Smooth muscle cell (in vitro differentiated cells): ENCODE measurements around the gene MIA. TPM values are rescaled to one million over a fixed set of nuclear protein-coding genes. Genes with fewer than 3 reads are reported as not detected.
"Not testable (repeated sequence)": the region's sequence is repeated elsewhere in the genome, so short reads cannot be mapped to it uniquely, and the experiment has no call there.

Source experiments
- DNase-seq: peaks from one replicate; lab custom pipeline; 2025; ENCODE audit not compliant: unreplicated experiment; lab: John Stamatoyannopoulos, UW
- H2AFZ ChIP-seq: fragments of 200-600 bp; sonication (generic); 2 replicates; pipeline ENCODE4 v1.6.0; 2016; ENCODE audit warnings: antibody characterized with exemption, low read depth, mild to moderate bottlenecking
- H3F3A ChIP-seq: fragments of 200-600 bp; sonication (generic); 2 replicates; pipeline ENCODE4 v1.6.0; 2017; ENCODE audit warnings: antibody characterized with exemption, low read depth
- H3K27ac ChIP-seq: fragments of 200-600 bp; sonication (generic); 2 replicates; pipeline ENCODE4 v1.5.1; 2016; ENCODE audit warnings: low read depth, mild to moderate bottlenecking
- H3K27me3 ChIP-seq: fragments of 200-600 bp; sonication (generic); 2 replicates; pipeline ENCODE4 v1.6.1; 2016; ENCODE audit warnings: low read depth, mild to moderate bottlenecking
- H3K36me3 ChIP-seq: fragments of 200-600 bp; sonication (generic); 2 replicates; pipeline ENCODE4 v1.5.1; 2016; ENCODE audit warnings: low read depth
- H3K4me1 ChIP-seq: fragments of 200-600 bp; sonication (generic); 2 replicates; pipeline ENCODE4 v1.5.1; 2016; ENCODE audit warnings: low read depth
- H3K4me2 ChIP-seq: fragments of 200-600 bp; sonication (generic); 2 replicates; pipeline ENCODE4 v1.6.0; 2016; ENCODE audit warnings: mild to moderate bottlenecking
- H3K4me3 ChIP-seq: fragments of 200-600 bp; sonication (generic); 2 replicates; pipeline ENCODE4 v1.5.1; 2016; ENCODE audit warnings: mild to moderate bottlenecking
- H3K79me2 ChIP-seq: fragments of 200-600 bp; sonication (generic); 2 replicates; pipeline ENCODE4 v1.6.0; 2016; ENCODE audit warnings: low read depth, mild to moderate bottlenecking
- H3K9ac ChIP-seq: fragments of 200-600 bp; sonication (generic); 2 replicates; pipeline ENCODE4 v1.6.0; 2016; ENCODE audit warnings: low read depth
- H3K9me3 ChIP-seq: fragments of 200-600 bp; sonication (generic); replicated peaks from 2 replicates; pipeline ENCODE4 v1.5.1; 2016; ENCODE audit warnings: low read depth
- H4K20me1 ChIP-seq: fragments of 200-600 bp; sonication (generic); 2 replicates; pipeline ENCODE4 v1.6.0; 2016; ENCODE audit warnings: low read depth
- CTCF ChIP-seq: fragments of 200-600 bp; sonication (generic); IDR thresholded peaks from 2 replicates; pipeline ENCODE4 v1.5.1; 2017; ENCODE audit warnings: borderline replicate concordance, mild to moderate bottlenecking, antibody characterized with exemption; ENCODE audit not compliant: insufficient read depth, poor library complexity, severe bottlenecking
- WGBS: methylation state at CpG from one replicate; pipeline ENCODE4 v1.1.7; 2016; ENCODE audit warnings: low lambda C conversion rate; 5-methylcytosine and 5-hydroxymethylcytosine counted together
- polyA plus RNA-seq: library from polyadenylated mRNA; unstranded; fragments of >200 nt; fragmentation: Nextera tagmentation; extraction: Ambion mirVana; gene quantifications from 2 replicates; pipeline ENCODE4 v1.2.1, GENCODE V29; 2016
- total RNA-seq: library from RNA; depleted of rRNA; stranded (reverse); fragments of >200 nt; gene quantifications from 2 replicates; pipeline ENCODE4 v1.2.3, GENCODE V29; 2014

The MIA gene
- total and polyA plus RNA-seq, 2 experiments from 2014 or later: 2.4 to 3.8 TPM

GRCh38 chr19:40778706-40779284, 3.5 kb downstream of the MIA start:
- 1% methylated on average over 7 of the region's 7 CpGs for WGBS
- no peaks in the 10 kb centered on the region for H3K27me3 ChIP-seq
- DNase-seq: no peak
- peak overlapping the region; percentile 60 for H3K4me3 ChIP-seq
- peaks cover 7% of the 10 kb centered on the region for H3F3A ChIP-seq
- TF ChIP-seq CTCF: no peak
- H3K36me3 ChIP-seq: no peaks in the 10 kb centered on the region
- H3K9me3 ChIP-seq: no peaks in the 10 kb centered on the region
- no peak overlapping the region for H3K9ac ChIP-seq
- peaks cover 4% of the 10 kb centered on the region for H3K4me1 ChIP-seq
- peak overlapping the region; percentile 82 for H3K4me2 ChIP-seq
- no peaks in the 10 kb centered on the region for H3K79me2 ChIP-seq
- H2AFZ ChIP-seq: peak overlapping the region; percentile 25
- H3K27ac ChIP-seq: peak overlapping the region; percentile 92
- H4K20me1 ChIP-seq: no peaks in the 10 kb centered on the region

- no peak for DNase-seq
- no peaks in the 10 kb centered on the region for H3K9me3 ChIP-seq
- H3K79me2 ChIP-seq: no peaks in the 10 kb centered on the region
- no peak for TF ChIP-seq CTCF
- H3F3A ChIP-seq: peaks cover 7% of the 10 kb centered on the region
- H3K27me3 ChIP-seq: no peaks in the 10 kb centered on the region
- H3K4me1 ChIP-seq: peaks cover 4% of the 10 kb centered on the region
- WGBS: 96% methylated on average over 5 of the region's 5 CpGs
- H4K20me1 ChIP-seq: no peaks in the 10 kb centered on the region
- H2AFZ ChIP-seq: no peak overlapping the region
- H3K4me3 ChIP-seq: no peak overlapping the region
- H3K36me3 ChIP-seq: no peaks in the 10 kb centered on the region
- H3K4me2 ChIP-seq: no peak overlapping the region
- H3K27ac ChIP-seq: no peak overlapping the region
- no peak overlapping the region for H3K9ac ChIP-seq
Observed at GRCh38 chr19:40780582-40780981, 5.3 kb downstream of the MIA start.

- Histone ChIP-seq H3K36me3 (no peaks in the 10 kb centered on the region), H3K79me2 (no peaks in the 10 kb centered on the region), H3K27me3 (no peaks in the 10 kb centered on the region), H4K20me1 (no peaks in the 10 kb centered on the region), H3K9ac (no peak overlapping the region), H3K27ac (no peak overlapping the region), H3K4me2 (no peak overlapping the region), H3K9me3 (no peaks in the 10 kb centered on the region), H3K4me3 (no peak overlapping the region), H3K4me1 (peaks cover 4% of the 10 kb centered on the region), H3F3A (peaks cover 7% of the 10 kb centered on the region), H2AFZ (no peak overlapping the region)
- no peak for DNase-seq
- 98% methylated on average over 7 of the region's 7 CpGs for WGBS
- no peak for TF ChIP-seq CTCF
Observed at GRCh38 chr19:40781140-40781539, 5.8 kb downstream of the MIA start.

GRCh38 chr19:40783711-40784110, 8.4 kb downstream of the MIA start:
- Histone ChIP-seq H3K4me1 (peaks cover 4% of the 10 kb centered on the region), H3K9me3 (no peaks in the 10 kb centered on the region), H3K4me2 (no peak overlapping the region), H2AFZ (no peak overlapping the region), H3F3A (no peaks in the 10 kb centered on the region), H3K79me2 (no peaks in the 10 kb centered on the region), H3K4me3 (no peak overlapping the region), H3K36me3 (no peaks in the 10 kb centered on the region), H4K20me1 (no peaks in the 10 kb centered on the region), H3K9ac (no peak overlapping the region), H3K27me3 (no peaks in the 10 kb centered on the region), H3K27ac (no peak overlapping the region)
- WGBS: 100% methylated on average over 9 of the region's 14 CpGs
- TF ChIP-seq CTCF: no peak
- DNase-seq: no peak

GRCh38 chr19:40784146-40784545, 8.8 kb downstream of the MIA start:
- H3K27me3 ChIP-seq, H4K20me1 ChIP-seq, H3K4me3 ChIP-seq, H2AFZ ChIP-seq, H3K4me2 ChIP-seq, H3F3A ChIP-seq, H3K4me1 ChIP-seq, H3K27ac ChIP-seq, H3K9me3 ChIP-seq, H3K36me3 ChIP-seq, DNase-seq, H3K9ac ChIP-seq, H3K79me2 ChIP-seq: not testable (repeated sequence)
- 96% methylated on average over 2 of the region's 2 CpGs for WGBS
